Measurements from ENCODE around the gene AOPEP.

- TF ChIP-seq CTCF (IDR thresholded peaks at IDR 0.05; ENCODE audit: low read depth, low read length, poor library complexity, severe bottlenecking), result no peak
- no peak for TF ChIP-seq EZH2phosphoT487 (IDR thresholded peaks at IDR 0.05; ENCODE audit: borderline replicate concordance, low read length)
These were observed 349.2 kb downstream of the AOPEP start for GRCh38 chr9:95075700-95076099.

All from DOHH2 (cell line).